ENCODE results near the gene FAM110D.

The FAM110D gene

DNA sequence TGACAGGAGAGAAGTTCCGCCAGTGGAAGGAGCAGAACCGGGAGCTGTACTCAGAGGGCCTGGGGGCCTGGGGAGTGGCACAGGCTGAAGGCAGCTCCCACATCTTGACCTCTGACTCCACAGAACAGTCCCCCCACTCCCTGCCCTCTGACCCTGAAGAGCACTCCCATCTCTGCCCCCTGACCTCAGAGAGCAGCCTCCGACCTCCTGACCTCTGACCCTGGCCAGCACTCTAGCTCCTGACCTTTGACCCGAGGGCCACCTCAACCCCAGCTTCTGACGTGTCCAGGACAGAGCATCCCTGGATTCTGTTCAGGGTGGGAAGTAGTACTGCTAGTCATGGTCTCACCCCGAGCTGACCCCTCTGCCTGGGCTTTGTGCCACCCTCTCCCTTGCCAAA lies 30.5 kb downstream of the FAM110D start:
- DNase-seq (ENCODE audit: low spot score), result no peak

DNA sequence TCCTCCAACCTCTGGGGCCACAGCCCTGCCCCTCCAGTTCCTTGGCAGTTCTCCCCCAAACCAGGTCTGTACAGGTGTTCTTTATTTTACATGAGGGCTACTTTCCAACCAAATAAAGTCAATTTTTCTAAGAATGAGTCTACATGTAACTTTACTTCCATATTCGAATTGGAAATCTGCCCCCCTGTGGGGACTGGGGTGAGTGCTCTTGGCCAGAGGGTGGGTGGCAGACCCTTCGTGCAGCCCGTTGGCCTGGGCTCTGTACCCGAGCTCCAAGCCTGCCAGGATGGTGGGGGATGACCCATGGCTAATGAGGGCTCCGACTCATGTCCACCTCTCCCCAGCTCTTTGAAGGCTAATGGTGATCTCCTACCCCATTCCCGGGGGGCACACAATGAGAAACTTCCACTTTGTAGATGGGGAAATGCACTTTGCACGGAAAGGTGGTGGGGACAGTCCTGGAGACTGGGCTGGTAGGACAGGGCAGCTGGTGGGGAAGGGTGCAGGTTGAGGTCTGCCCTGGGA lies 30.9 kb downstream of the FAM110D start:
- no peak for DNase-seq (ENCODE audit: low spot score)

DNA sequence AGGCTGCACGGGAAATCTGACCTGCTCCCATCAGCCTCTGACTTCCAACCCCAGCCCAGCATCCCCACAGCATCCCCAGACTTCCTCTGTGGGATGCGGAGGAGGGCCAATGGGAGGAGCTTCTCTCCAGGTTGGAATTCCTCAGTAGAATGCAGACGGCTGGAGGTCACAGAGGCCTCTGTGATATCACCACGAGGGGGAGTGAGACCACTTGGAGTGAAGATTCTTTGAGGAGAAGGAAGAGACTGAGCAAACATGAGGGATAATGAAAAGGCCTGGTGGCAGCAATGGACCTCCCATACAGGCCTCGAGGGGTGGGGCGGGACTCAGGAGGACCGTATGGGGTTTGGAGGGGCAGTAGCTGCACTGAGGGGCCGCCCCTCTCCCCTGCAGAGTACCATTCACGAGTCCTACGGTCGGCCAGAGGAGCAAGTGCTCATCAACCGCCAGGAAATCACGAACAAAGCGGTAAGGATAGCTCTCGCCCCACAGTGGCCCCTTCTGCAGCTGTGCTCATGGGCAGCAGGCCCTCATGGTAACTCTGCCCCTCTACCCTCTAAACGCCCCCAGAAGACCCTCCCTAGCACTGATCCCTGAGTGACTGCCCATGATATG lies 31.6 kb downstream of the FAM110D start, which contains the start of gene CATSPER4:
Gene CATSPER4, plus strand, starts transcription at position 230 of the 615 bp plus-strand sequence. Its CDS starts 26 bp downstream, at position 256.
- DNase-seq (ENCODE audit: low spot score), result no peak

GRCh38 chr1:26191739-26192138 lies 32.9 kb downstream of the FAM110D start:
- no peak for DNase-seq (ENCODE audit: low spot score)

GRCh38 chr1:26195805-26196204 lies 36.9 kb downstream of the FAM110D start:
- no peak for DNase-seq (ENCODE audit: low spot score)

DNA sequence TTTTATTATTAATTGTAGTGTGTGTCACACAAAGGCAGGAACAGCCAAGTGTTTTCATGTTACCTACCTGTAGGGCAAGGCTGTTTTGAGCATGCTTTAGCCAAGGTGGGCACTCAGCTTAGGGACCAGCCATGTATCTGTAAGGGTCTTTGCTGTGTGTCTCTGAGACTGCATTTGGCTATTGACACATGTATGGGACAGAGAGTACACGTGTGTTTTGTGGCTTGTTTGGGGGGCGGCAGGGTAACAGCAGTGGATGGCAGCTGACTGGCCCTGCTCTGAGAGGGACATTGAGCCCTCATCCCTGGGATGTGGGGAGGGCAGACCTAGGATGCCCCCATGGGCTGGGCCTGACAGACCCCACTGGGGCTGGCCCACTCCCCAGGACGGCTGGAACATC lies 38.4 kb downstream of the FAM110D start:
- no peak for DNase-seq (ENCODE audit: low spot score)

- DNase-seq (ENCODE audit: low spot score), result no peak
Measured at GRCh38 chr1:26197813-26198212, 38.9 kb downstream of the FAM110D start.

DNA sequence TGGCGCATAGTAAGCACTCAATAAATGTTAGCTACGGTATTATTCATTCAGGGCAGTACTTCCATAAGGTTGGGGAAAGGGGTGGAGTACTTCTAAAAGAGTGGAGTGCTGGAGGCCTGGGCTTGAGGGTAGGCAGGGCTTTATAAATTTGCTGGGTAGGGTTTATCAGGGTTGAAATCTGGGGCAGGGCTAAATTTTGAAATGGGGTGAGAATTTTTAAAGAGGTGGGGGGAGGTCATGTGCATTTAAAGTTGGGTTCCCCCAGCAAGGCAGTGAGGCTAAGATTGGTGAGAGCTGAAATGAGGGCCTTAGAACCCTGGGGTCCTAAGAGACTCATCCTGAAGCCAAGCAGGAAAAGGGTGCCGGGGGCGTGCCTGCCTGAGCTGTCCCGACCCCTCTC lies 41.5 kb downstream of the FAM110D start:
- DNase-seq (ENCODE audit: low spot score), result no peak

- no peak for DNase-seq (ENCODE audit: low spot score)
Measured at GRCh38 chr1:26203642-26204318, 44.9 kb downstream of the FAM110D start.

DNA sequence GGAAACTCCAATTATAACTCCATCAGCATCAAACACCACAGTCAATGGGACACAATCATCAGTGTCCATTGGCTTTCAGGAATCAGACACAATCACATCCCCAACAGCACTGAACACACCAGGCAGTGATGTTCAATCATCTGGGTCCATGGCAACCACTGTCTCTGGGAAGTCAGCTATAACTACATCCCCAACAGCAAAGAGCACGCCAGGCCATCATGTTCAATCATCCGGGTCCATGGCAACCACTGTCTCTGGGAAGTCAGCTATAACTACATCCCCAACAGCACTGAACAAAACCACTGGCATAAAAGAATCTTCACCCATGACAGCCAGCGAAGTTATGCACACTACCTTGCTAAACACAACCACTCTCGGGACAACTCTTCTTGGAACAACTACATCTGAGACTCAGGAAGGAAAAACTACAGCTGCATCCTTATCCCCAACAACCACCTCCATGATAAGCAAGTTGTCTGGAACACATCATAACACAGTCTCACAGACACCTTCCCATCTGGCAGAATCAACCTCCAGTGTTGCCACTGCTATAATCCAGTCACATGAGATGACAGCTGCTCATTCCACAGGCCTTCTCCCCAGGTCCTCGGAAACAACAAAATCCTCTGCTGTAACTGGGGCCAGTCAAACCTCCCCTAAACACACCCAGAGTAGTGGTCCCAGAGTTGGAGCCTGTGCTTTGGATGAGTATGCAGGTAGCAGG lies 51.4 kb downstream of the FAM110D start:
- no peak for DNase-seq (ENCODE audit: low spot score)

DNA sequence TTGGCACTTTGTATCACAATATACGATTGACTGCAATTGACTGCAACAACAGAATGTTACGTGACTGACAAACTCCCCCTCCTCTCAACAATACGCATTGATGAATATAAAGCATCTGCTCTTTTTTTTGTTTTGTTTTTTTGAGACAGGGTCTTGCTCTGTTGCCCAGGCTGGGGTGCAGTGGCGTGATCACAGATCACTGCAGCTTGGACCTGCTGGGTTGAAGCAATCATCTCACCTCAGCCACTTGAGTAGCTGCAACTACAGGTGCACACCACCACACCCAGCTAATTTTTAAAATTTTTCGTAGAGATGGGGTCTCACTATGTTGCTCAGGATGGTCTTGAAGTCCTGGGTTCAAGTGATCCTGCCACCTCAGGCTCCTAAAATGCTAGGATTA lies 53.8 kb downstream of the FAM110D start:
- no peak for DNase-seq (ENCODE audit: low spot score)

- DNase-seq (ENCODE audit: low spot score), result no peak
Measured at GRCh38 chr1:26213335-26213905, 54.5 kb downstream of the FAM110D start.
